Neural cell (in vitro differentiated cells): ENCODE results near the gene PARP8. TPM values are rescaled to one million over a fixed set of nuclear protein-coding genes. Genes with fewer than 3 reads are reported as not detected.
"Not testable (repeated sequence)": the region's sequence is repeated elsewhere in the genome, so short reads cannot be mapped to it uniquely, and the experiment has no call there.

Source experiments
- H2AFZ ChIP-seq: fragments of 200-600, 300-800 bp; sonication (generic), shearing (Covaris generic); 2 replicates; pipeline ENCODE4 v1.6.0; 2014; ENCODE audit warnings: low read depth, mild to moderate bottlenecking, antibody characterized with exemption, low read length, moderate library complexity
- H3F3A ChIP-seq: fragments of 200-600 bp; shearing (Covaris generic); 2 replicates; pipeline ENCODE4 v1.6.1; 2016; ENCODE audit warnings: mild to moderate bottlenecking, moderate library complexity, mixed read lengths, antibody characterized with exemption, low read length; ENCODE audit not compliant: insufficient read depth, poor library complexity, severe bottlenecking
- H3K27ac ChIP-seq: fragments of 200-600, 300-800 bp; sonication (generic), shearing (Covaris generic); 2 replicates; pipeline ENCODE4 v1.5.1; 2014; ENCODE audit warnings: mild to moderate bottlenecking, low read length, moderate library complexity
- H3K27me3 ChIP-seq: fragments of 300-800, 200-600 bp; sonication (generic), shearing (Covaris generic); 2 replicates; pipeline ENCODE4 v1.6.0; 2014; ENCODE audit warnings: mild to moderate bottlenecking, low read depth, low read length, moderate library complexity; ENCODE audit not compliant: insufficient read depth
- H3K36me3 ChIP-seq: fragments of 300-800, 200-600 bp; sonication (generic), shearing (Covaris generic); 2 replicates; pipeline ENCODE4 v1.5.1; 2014; ENCODE audit warnings: mild to moderate bottlenecking, antibody characterized with exemption, low read length, moderate library complexity; ENCODE audit not compliant: insufficient read depth
- H3K4me2 ChIP-seq: fragments of 300-800, 200-600 bp; sonication (generic), shearing (Covaris generic); 2 replicates; pipeline ENCODE4 v1.6.0; 2014; ENCODE audit warnings: mild to moderate bottlenecking, low read length
- H3K4me3 ChIP-seq: fragments of 300-800, 200-600 bp; sonication (generic), shearing (Covaris generic); 2 replicates; pipeline ENCODE4 v1.5.1; 2014; ENCODE audit warnings: mild to moderate bottlenecking, low read length, moderate library complexity
- H3K79me2 ChIP-seq: fragments of 200-600 bp; shearing (Covaris generic); replicated peaks from 2 replicates; pipeline ENCODE4 v1.6.0; 2014; ENCODE audit warnings: mild to moderate bottlenecking, low read length, moderate library complexity; ENCODE audit not compliant: insufficient read depth
- H3K9ac ChIP-seq: fragments of 300-800, 200-600 bp; sonication (generic), shearing (Covaris generic); 2 replicates; pipeline ENCODE4 v1.6.1; 2016; ENCODE audit warnings: mild to moderate bottlenecking, low read length, mixed read lengths
- H3K9me2 ChIP-seq: fragments of 200-600 bp; shearing (Covaris generic); 2 replicates; pipeline ENCODE4 v1.6.1; 2016; ENCODE audit warnings: mild to moderate bottlenecking, low read length, mixed read lengths; ENCODE audit not compliant: insufficient read depth
- H3K9me3 ChIP-seq: fragments of 200-600, 300-800 bp; sonication (generic), shearing (Covaris generic); 2 replicates; pipeline ENCODE4 v1.6.1; 2016; ENCODE audit warnings: mild to moderate bottlenecking, mixed run types, low read length, moderate library complexity, mixed read lengths
- H4K20me1 ChIP-seq: fragments of 200-600 bp; shearing (Covaris generic); 2 replicates; pipeline ENCODE4 v1.6.1; 2016; ENCODE audit warnings: mild to moderate bottlenecking, mixed run types; ENCODE audit not compliant: insufficient read depth
- CTCF ChIP-seq: fragments of 450-650 bp; IDR thresholded peaks from 2 replicates; pipeline ENCODE4 v1.5.1; 2014; ENCODE audit warnings: antibody characterized with exemption, mild to moderate bottlenecking, moderate library complexity; ENCODE audit not compliant: poor library complexity, severe bottlenecking
- EP300 ChIP-seq: fragments of 450-650 bp; conservative IDR thresholded peaks from 2 replicates; pipeline ENCODE4 v1.6.1; 2014; ENCODE audit warnings: antibody characterized with exemption, mild to moderate bottlenecking, moderate library complexity; ENCODE audit not compliant: poor library complexity, severe bottlenecking
- EZH2 ChIP-seq: fragments of 200-600, 300-800 bp; shearing (Covaris generic), sonication (generic); IDR thresholded peaks from 2 replicates; pipeline ENCODE4 v1.6.1; 2014; ENCODE audit warnings: antibody characterized with exemption, low read length, borderline replicate concordance, mild to moderate bottlenecking; ENCODE audit not compliant: insufficient read depth, poor library complexity, severe bottlenecking
- MXI1 ChIP-seq: fragments of 450-650 bp; conservative IDR thresholded peaks from 2 replicates; pipeline ENCODE4 v1.6.1; 2014; ENCODE audit warnings: antibody characterized with exemption, mild to moderate bottlenecking; ENCODE audit not compliant: poor library complexity, severe bottlenecking
- POLR2AphosphoS5 ChIP-seq: IDR thresholded peaks from 2 replicates; pipeline ENCODE4 v1.6.1; 2012
- RAD21 ChIP-seq: fragments of 450-650 bp; conservative IDR thresholded peaks from 2 replicates; pipeline ENCODE4 v1.6.1; 2014; ENCODE audit warnings: antibody characterized with exemption, mild to moderate bottlenecking, moderate library complexity
- REST ChIP-seq: IDR thresholded peaks from 2 replicates; pipeline ENCODE4 v1.6.1; 2012; ENCODE audit warnings: borderline replicate concordance
- SMC3 ChIP-seq: fragments of 450-650 bp; conservative IDR thresholded peaks from 2 replicates; pipeline ENCODE4 v1.6.1; 2014; ENCODE audit warnings: antibody characterized with exemption, mild to moderate bottlenecking, moderate library complexity; ENCODE audit not compliant: poor library complexity
- TAF1 ChIP-seq: IDR thresholded peaks from 2 replicates; pipeline ENCODE4 v1.6.1; 2012; ENCODE audit warnings: low read depth
- polyA plus RNA-seq: library from polyadenylated mRNA; depleted of rRNA; stranded (reverse); fragments of >200 nt; gene quantifications from 2 replicates; pipeline ENCODE4 v1.2.3, GENCODE V29; 2014

Gene PARP8
- polyA plus RNA-seq, 1 donor from 2014 or later, result 29.9 TPM

- Histone ChIP-seq H3K79me2 (no peaks in the 10 kb centered on the region), H2AFZ (no peak overlapping the region), H3K4me3 (no peak overlapping the region), H3K9ac (no peak overlapping the region), H3K9me3 (peaks cover 5% of the 10 kb centered on the region), H3K27me3 (no peaks in the 10 kb centered on the region), H3K27ac (no peak overlapping the region), H3K4me2 (no peak overlapping the region), H3K9me2 (no peaks in the 10 kb centered on the region), H4K20me1 (no peaks in the 10 kb centered on the region), H3K36me3 (no peaks in the 10 kb centered on the region), H3F3A (no peaks in the 10 kb centered on the region)
- no peak for TF ChIP-seq RAD21
- no peak for TF ChIP-seq MXI1
- TF ChIP-seq TAF1, result no peak
- TF ChIP-seq REST, result no peak
- no peak for TF ChIP-seq CTCF
- TF ChIP-seq SMC3, result no peak
- TF ChIP-seq POLR2AphosphoS5, result no peak
Measured at GRCh38 chr5:50770441-50770840, 104.0 kb downstream of the PARP8 start.

GRCh38 chr5:50774446-50775175 lies 108.2 kb downstream of the PARP8 start:
- H3K9me2 ChIP-seq, H2AFZ ChIP-seq, H3K4me2 ChIP-seq, H3K79me2 ChIP-seq, H3K9ac ChIP-seq, H3K4me3 ChIP-seq, H3K36me3 ChIP-seq, H4K20me1 ChIP-seq, H3K9me3 ChIP-seq, H3K27ac ChIP-seq, H3F3A ChIP-seq, H3K27me3 ChIP-seq: not testable (repeated sequence)

- Histone ChIP-seq H3K4me3 (no peak overlapping the region), H3K36me3 (no peaks in the 10 kb centered on the region), H3K9me3 (no peaks in the 10 kb centered on the region), H3K9ac (no peak overlapping the region), H2AFZ (no peak overlapping the region), H3K27ac (no peak overlapping the region), H3K4me2 (no peak overlapping the region), H3K79me2 (no peaks in the 10 kb centered on the region), H3K27me3 (no peaks in the 10 kb centered on the region), H3K9me2 (no peaks in the 10 kb centered on the region), H3F3A (no peaks in the 10 kb centered on the region), H4K20me1 (no peaks in the 10 kb centered on the region)
- TF ChIP-seq EZH2 (no peak), SMC3 (no peak), MXI1 (no peak), REST (no peak), POLR2AphosphoS5 (no peak), TAF1 (no peak), EP300 (no peak), CTCF (no peak), RAD21 (no peak)
Measured at GRCh38 chr5:50786073-50786472, 119.6 kb downstream of the PARP8 start.
